HG03108 (cell line): Measurements from ENCODE around the gene LGR4.

ENCODE experiments used
- ATAC-seq: cut with Tn5 transposase; IDR thresholded peaks from one replicate; pipeline ENCODE4 v1.9.1; 2021; ENCODE audit warnings: moderate library complexity; ENCODE audit not compliant: unreplicated experiment

The LGR4 gene

GRCh38 chr11:27406498-27407354 lies 65.9 kb downstream of the LGR4 start:
- ATAC-seq, result no peak

GRCh38 chr11:27405134-27405533 lies 67.5 kb downstream of the LGR4 start:
- ATAC-seq, result no peak

GRCh38 chr11:27404427-27404826 lies 68.2 kb downstream of the LGR4 start:
- ATAC-seq, result no peak

- ATAC-seq, result no peak
Observed at GRCh38 chr11:27403195-27403594, 69.4 kb downstream of the LGR4 start.

- no peak for ATAC-seq
Observed at GRCh38 chr11:27402450-27402849, 70.1 kb downstream of the LGR4 start.

- ATAC-seq, result no peak
Observed at GRCh38 chr11:27401833-27402316, 70.7 kb downstream of the LGR4 start.

- no peak for ATAC-seq
Observed at GRCh38 chr11:27401280-27401832, 71.2 kb downstream of the LGR4 start.

GRCh38 chr11:27398400-27398770 lies 74.2 kb downstream of the LGR4 start:
- ATAC-seq, result no peak

- no peak for ATAC-seq
Observed at GRCh38 chr11:27397624-27398399, 74.8 kb downstream of the LGR4 start.

GRCh38 chr11:27396259-27396839 lies 76.2 kb downstream of the LGR4 start:
- no peak for ATAC-seq

GRCh38 chr11:27395556-27396258 lies 76.9 kb downstream of the LGR4 start:
- ATAC-seq, result no peak

GRCh38 chr11:27394781-27395228 lies 77.8 kb downstream of the LGR4 start:
- ATAC-seq, result no peak

- ATAC-seq, result no peak
Observed at GRCh38 chr11:27392278-27393114, 80.1 kb downstream of the LGR4 start.

GRCh38 chr11:27391331-27392015 lies 81.1 kb downstream of the LGR4 start:
- no peak for ATAC-seq

GRCh38 chr11:27390318-27391295 lies 82.0 kb downstream of the LGR4 start:
- no peak for ATAC-seq

- ATAC-seq, result no peak
Observed at GRCh38 chr11:27388869-27389268, 83.7 kb downstream of the LGR4 start.

GRCh38 chr11:27388001-27388400 lies 84.6 kb downstream of the LGR4 start:
- ATAC-seq, result no peak

- ATAC-seq, result no peak
Observed at GRCh38 chr11:27387362-27387761, 85.2 kb downstream of the LGR4 start.
